Activated naive CD8-positive, alpha-beta T cell treated with anti-CD3 and anti-CD28 coated beads, Interleukin-2, amount 10 ng/mL, durations not matched to agents 7 days and 5 days (primary cell): Measurements from ENCODE around the gene CFAP299. TPM values are rescaled to one million over a fixed set of nuclear protein-coding genes. Genes with fewer than 3 reads are reported as not detected.
A peak's percentile ranks its signal among the peaks of the same experiment; 100 is the strongest.

Experiments
- ATAC-seq: fragments of 150-1000 bp; cut with Tn5 transposase; one replicate; pipeline ENCODE4 v1.10.0; 2021; ENCODE audit warnings: low read depth, moderate library complexity
- POLR2A ChIA-PET: fragments of 350-600 bp; sonication (Branson Sonifier 250); formaldehyde crosslinking; loops from one replicate; lab custom pipeline; 2021; ENCODE audit warnings: antibody characterized with exemption; lab: Charles Lee
- DNase-seq: peaks from one replicate; pipeline ENCODE4 v3.0.0; 2021
- H3K27ac Mint-ChIP-seq: one replicate; pipeline ENCODE4 v1.8.0; 2022; ENCODE audit warnings: mild to moderate bottlenecking, mixed read lengths
- H3K27me3 Mint-ChIP-seq: one replicate; pipeline ENCODE4 v1.8.0; 2022; ENCODE audit warnings: mild to moderate bottlenecking, moderate library complexity, mixed read lengths
- H3K36me3 Mint-ChIP-seq: one replicate; pipeline ENCODE4 v1.8.0; 2021; ENCODE audit warnings: mild to moderate bottlenecking, mixed read lengths
- H3K4me1 Mint-ChIP-seq: one replicate; pipeline ENCODE4 v1.8.0; 2021; ENCODE audit warnings: mixed read lengths
- H3K4me3 Mint-ChIP-seq: one replicate; pipeline ENCODE4 v1.8.0; 2022; ENCODE audit warnings: mild to moderate bottlenecking, moderate library complexity, mixed read lengths
- H3K9me3 Mint-ChIP-seq: one replicate; pipeline ENCODE4 v1.8.0; 2021; ENCODE audit warnings: mixed read lengths
- total RNA-seq, 2 experiments: library from RNA; stranded (reverse); gene quantifications; one replicate each; pipeline ENCODE4 v1.2.3, GENCODE V29; 2021

Gene CFAP299
- total RNA-seq, 2 experiments from 2014 or later = not detected

- Mint-ChIP-seq H3K4me1 (no peaks in the 10 kb centered on the region), H3K36me3 (no peaks in the 10 kb centered on the region), H3K27me3 (no peaks in the 10 kb centered on the region), H3K9me3 (peaks cover 1% of the 10 kb centered on the region), H3K4me3 (no peak overlapping the region), H3K27ac (no peak overlapping the region)
- POLR2A ChIA-PET = no interaction called here
- ATAC-seq (no peak), DNase-seq (no peak)
Observed at GRCh38 chr4:80532674-80533333, 197.3 kb downstream of the CFAP299 start.

- Mint-ChIP-seq H3K36me3 (no peaks in the 10 kb centered on the region), H3K9me3 (peaks cover 1% of the 10 kb centered on the region), H3K27ac (no peak overlapping the region), H3K4me1 (peaks cover 9% of the 10 kb centered on the region), H3K27me3 (no peaks in the 10 kb centered on the region), H3K4me3 (no peak overlapping the region)
- DNase-seq = no peak
- no peak for ATAC-seq
- POLR2A ChIA-PET = no interaction called here
Observed at GRCh38 chr4:80535551-80535950, 200.0 kb downstream of the CFAP299 start.

- no peak overlapping the region for H3K27ac Mint-ChIP-seq
- H3K36me3 Mint-ChIP-seq = peaks cover 3% of the 10 kb centered on the region
- POLR2A ChIA-PET = interaction anchor here (0.7 kb wide), 1 partner anchor 88 kb away, joined by 3 read pairs; no protein-coding TSS in a partner anchor
- peaks cover 15% of the 10 kb centered on the region for H3K4me1 Mint-ChIP-seq
- no peak overlapping the region for H3K4me3 Mint-ChIP-seq
- no peak for DNase-seq
- peaks cover 2% of the 10 kb centered on the region for H3K27me3 Mint-ChIP-seq
- peaks cover 1% of the 10 kb centered on the region for H3K9me3 Mint-ChIP-seq
- ATAC-seq = no peak
Observed at GRCh38 chr4:80538276-80538926, 202.9 kb downstream of the CFAP299 start.

GRCh38 chr4:80539190-80539589, 203.7 kb downstream of the CFAP299 start:
- Mint-ChIP-seq H3K4me1 (peaks cover 15% of the 10 kb centered on the region), H3K27me3 (peaks cover 2% of the 10 kb centered on the region), H3K4me3 (no peak overlapping the region), H3K36me3 (peaks cover 3% of the 10 kb centered on the region), H3K9me3 (peaks cover 1% of the 10 kb centered on the region), H3K27ac (no peak overlapping the region)
- POLR2A ChIA-PET = no interaction called here
- DNase-seq (no peak), ATAC-seq (no peak)

GRCh38 chr4:80540349-80540748, 204.8 kb downstream of the CFAP299 start:
- POLR2A ChIA-PET = no interaction called here
- Mint-ChIP-seq H3K36me3 (peaks cover 3% of the 10 kb centered on the region), H3K27me3 (peaks cover 2% of the 10 kb centered on the region), H3K27ac (no peak overlapping the region), H3K9me3 (peaks cover 6% of the 10 kb centered on the region), H3K4me1 (peaks cover 15% of the 10 kb centered on the region), H3K4me3 (no peak overlapping the region)
- ATAC-seq (no peak), DNase-seq (no peak)

GRCh38 chr4:80540785-80541469, 205.4 kb downstream of the CFAP299 start:
- ATAC-seq (peak; percentile 61), DNase-seq (no peak)
- H3K4me3 Mint-ChIP-seq = no peak overlapping the region
- peaks cover 6% of the 10 kb centered on the region for H3K9me3 Mint-ChIP-seq
- H3K36me3 Mint-ChIP-seq = peaks cover 3% of the 10 kb centered on the region
- POLR2A ChIA-PET = no interaction called here
- peaks cover 15% of the 10 kb centered on the region for H3K4me1 Mint-ChIP-seq
- H3K27ac Mint-ChIP-seq = no peak overlapping the region
- H3K27me3 Mint-ChIP-seq = peaks cover 2% of the 10 kb centered on the region

- Mint-ChIP-seq H3K36me3 (peaks cover 3% of the 10 kb centered on the region), H3K9me3 (peaks cover 5% of the 10 kb centered on the region), H3K4me3 (no peak overlapping the region), H3K4me1 (peaks cover 15% of the 10 kb centered on the region), H3K27me3 (peaks cover 2% of the 10 kb centered on the region), H3K27ac (no peak overlapping the region)
- ATAC-seq = no peak
- DNase-seq = no peak
- POLR2A ChIA-PET = no interaction called here
Observed at GRCh38 chr4:80542747-80543146, 207.2 kb downstream of the CFAP299 start.

- POLR2A ChIA-PET = no interaction called here
- ATAC-seq (no peak), DNase-seq (no peak)
- Mint-ChIP-seq H3K36me3 (peaks cover 1% of the 10 kb centered on the region), H3K4me1 (no peaks in the 10 kb centered on the region), H3K4me3 (no peak overlapping the region), H3K27ac (no peak overlapping the region), H3K27me3 (no peaks in the 10 kb centered on the region), H3K9me3 (peaks cover 7% of the 10 kb centered on the region)
Observed at GRCh38 chr4:80560337-80560736, 224.8 kb downstream of the CFAP299 start.

- POLR2A ChIA-PET = no interaction called here
- peak overlapping the region; percentile 23 for H3K4me3 Mint-ChIP-seq
- H3K9me3 Mint-ChIP-seq = peaks cover 5% of the 10 kb centered on the region
- ATAC-seq = no peak
- H3K27ac Mint-ChIP-seq = no peak overlapping the region
- DNase-seq = no peak
- no peaks in the 10 kb centered on the region for H3K27me3 Mint-ChIP-seq
- H3K4me1 Mint-ChIP-seq = peaks cover 5% of the 10 kb centered on the region
- H3K36me3 Mint-ChIP-seq = peaks cover 1% of the 10 kb centered on the region
Observed at GRCh38 chr4:80566203-80566872, 230.8 kb downstream of the CFAP299 start.

GRCh38 chr4:80568891-80569290, 233.4 kb downstream of the CFAP299 start:
- DNase-seq (no peak), ATAC-seq (no peak)
- H3K9me3 Mint-ChIP-seq = peaks cover 4% of the 10 kb centered on the region
- no peak overlapping the region for H3K4me3 Mint-ChIP-seq
- no peaks in the 10 kb centered on the region for H3K27me3 Mint-ChIP-seq
- H3K27ac Mint-ChIP-seq = no peak overlapping the region
- peaks cover 5% of the 10 kb centered on the region for H3K4me1 Mint-ChIP-seq
- POLR2A ChIA-PET = no interaction called here
- no peaks in the 10 kb centered on the region for H3K36me3 Mint-ChIP-seq

- H3K27ac Mint-ChIP-seq = no peak overlapping the region
- H3K4me3 Mint-ChIP-seq = no peak overlapping the region
- DNase-seq (no peak), ATAC-seq (no peak)
- H3K27me3 Mint-ChIP-seq = no peaks in the 10 kb centered on the region
- H3K9me3 Mint-ChIP-seq = peaks cover 4% of the 10 kb centered on the region
- no peaks in the 10 kb centered on the region for H3K36me3 Mint-ChIP-seq
- POLR2A ChIA-PET = no interaction called here
- peaks cover 4% of the 10 kb centered on the region for H3K4me1 Mint-ChIP-seq
Observed at GRCh38 chr4:80576796-80577195, 241.3 kb downstream of the CFAP299 start.

GRCh38 chr4:80578001-80578400, 242.5 kb downstream of the CFAP299 start:
- Mint-ChIP-seq H3K4me1 (peaks cover 4% of the 10 kb centered on the region), H3K4me3 (no peak overlapping the region), H3K36me3 (no peaks in the 10 kb centered on the region), H3K27me3 (no peaks in the 10 kb centered on the region), H3K27ac (no peak overlapping the region), H3K9me3 (no peaks in the 10 kb centered on the region)
- no peak for ATAC-seq
- no peak for DNase-seq
- POLR2A ChIA-PET = no interaction called here

- no peak overlapping the region for H3K27ac Mint-ChIP-seq
- no peaks in the 10 kb centered on the region for H3K9me3 Mint-ChIP-seq
- ATAC-seq (no peak), DNase-seq (no peak)
- POLR2A ChIA-PET = no interaction called here
- H3K4me3 Mint-ChIP-seq = no peak overlapping the region
- H3K27me3 Mint-ChIP-seq = no peaks in the 10 kb centered on the region
- no peaks in the 10 kb centered on the region for H3K36me3 Mint-ChIP-seq
- H3K4me1 Mint-ChIP-seq = peaks cover 2% of the 10 kb centered on the region
Observed at GRCh38 chr4:80585542-80585941, 250.0 kb downstream of the CFAP299 start.
